ENCODE data around the gene SLC35A5.
A peak's percentile ranks its signal among the peaks of the same experiment; 100 is the strongest.

SLC35A5 gene

DNA sequence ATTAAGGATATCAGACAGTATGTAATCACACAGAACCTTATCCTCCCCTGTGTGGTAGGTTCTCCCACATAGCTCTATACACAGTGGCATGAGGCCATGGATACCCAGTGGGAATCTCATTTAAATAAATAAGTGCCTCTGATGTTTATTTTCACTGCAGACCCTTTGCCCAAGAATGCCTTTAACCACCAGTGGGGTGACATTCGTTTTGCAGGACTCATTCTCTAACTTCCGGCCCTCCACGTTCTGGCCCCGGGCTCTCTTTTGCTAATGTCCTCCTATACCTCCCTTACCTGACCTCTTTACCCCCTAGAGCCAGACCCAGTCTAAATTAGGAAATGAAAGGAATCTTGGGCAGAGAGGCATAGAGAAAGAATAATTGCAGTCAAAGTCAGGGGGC is 70.8 kb downstream of the SLC35A5 start:
- no peaks in the 10 kb centered on the region for H3K9me3 ChIP-seq
- no peaks in the 10 kb centered on the region for H3K36me3 ChIP-seq
- H3K4me3 ChIP-seq (ENCODE audit: low read depth, low read length), result no peak overlapping the region
- no peaks in the 10 kb centered on the region for H3K27me3 ChIP-seq
- peaks cover 32% of the 10 kb centered on the region for H3K4me1 ChIP-seq
- TF ChIP-seq CTCF (IDR thresholded peaks at IDR 0.05; ENCODE audit: low read depth, low read length), result no peak
- no peak for DNase-seq

DNA sequence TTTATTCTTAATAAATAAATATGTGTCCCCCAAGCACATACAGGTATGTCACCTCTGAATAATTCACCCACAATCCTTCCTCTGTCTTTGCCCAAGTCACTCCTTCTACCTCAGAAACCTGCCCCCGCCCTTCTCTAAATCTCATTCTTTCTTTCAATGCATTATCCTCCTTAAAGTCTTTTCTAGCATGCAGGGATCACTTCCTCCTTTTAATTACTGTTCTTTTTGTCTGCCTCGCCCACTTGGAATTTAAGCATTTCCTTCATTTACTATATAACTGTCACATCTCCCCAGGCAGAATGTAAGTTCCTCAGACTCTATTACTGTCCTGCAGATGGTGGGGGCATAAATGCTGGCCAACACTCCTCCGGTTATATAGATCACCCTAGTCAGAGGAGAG is 71.3 kb downstream of the SLC35A5 start:
- no peak overlapping the region for H3K4me3 ChIP-seq (ENCODE audit: low read depth, low read length)
- H3K27me3 ChIP-seq, result no peaks in the 10 kb centered on the region
- no peaks in the 10 kb centered on the region for H3K9me3 ChIP-seq
- no peak for TF ChIP-seq CTCF (IDR thresholded peaks at IDR 0.05; ENCODE audit: low read depth, low read length)
- H3K36me3 ChIP-seq, result no peaks in the 10 kb centered on the region
- no peak for DNase-seq
- H3K4me1 ChIP-seq, result peaks cover 32% of the 10 kb centered on the region

GRCh38 chr3:112633757-112634156 is 71.9 kb downstream of the SLC35A5 start:
- Histone ChIP-seq H3K9me3 (no peaks in the 10 kb centered on the region), H3K27me3 (no peaks in the 10 kb centered on the region), H3K36me3 (no peaks in the 10 kb centered on the region), H3K4me3 (ENCODE audit: low read depth, low read length) (no peak overlapping the region), H3K4me1 (peaks cover 31% of the 10 kb centered on the region)
- no peak for TF ChIP-seq CTCF (IDR thresholded peaks at IDR 0.05; ENCODE audit: low read depth, low read length)
- DNase-seq, result no peak

DNA sequence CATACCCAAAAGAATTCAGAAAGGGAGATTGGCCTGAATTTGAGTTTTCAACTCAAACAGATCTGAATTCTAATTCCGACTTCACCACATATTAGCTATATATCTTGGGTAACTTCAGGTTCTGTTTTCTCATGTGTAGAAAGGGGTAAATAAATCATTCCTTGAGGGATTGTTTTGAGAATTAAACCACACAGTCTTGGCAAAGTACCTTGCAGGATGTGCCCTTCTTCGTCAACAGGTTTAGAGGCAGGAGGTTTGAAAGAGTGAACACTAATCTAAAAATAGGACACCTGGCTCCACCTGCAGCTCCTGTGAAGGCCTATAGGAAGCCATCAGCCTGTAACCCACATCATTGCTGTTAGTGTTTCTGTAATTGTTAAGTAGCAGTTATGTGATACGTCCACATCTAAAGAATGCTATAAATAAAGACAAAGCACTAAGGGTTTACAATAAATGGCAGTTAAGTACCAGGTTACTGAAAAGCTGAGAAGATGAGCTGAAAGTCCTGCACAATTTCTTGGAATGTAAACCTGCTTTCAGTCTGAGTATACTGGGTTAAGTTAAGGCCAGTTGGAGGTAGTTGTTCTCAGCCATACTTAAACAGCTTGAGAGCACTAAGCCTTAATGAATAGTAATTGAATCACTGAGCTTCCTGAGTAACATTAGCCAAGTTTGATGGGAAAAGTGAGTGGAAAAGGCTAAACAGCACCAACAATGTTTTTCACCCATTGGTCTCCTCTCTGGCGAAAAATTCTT is 73.1 kb downstream of the SLC35A5 start:
- no peaks in the 10 kb centered on the region for H3K27me3 ChIP-seq
- no peaks in the 10 kb centered on the region for H3K36me3 ChIP-seq
- H3K4me1 ChIP-seq, result peaks cover 23% of the 10 kb centered on the region
- H3K9me3 ChIP-seq, result no peaks in the 10 kb centered on the region
- DNase-seq, result no peak
- no peak for TF ChIP-seq CTCF (IDR thresholded peaks at IDR 0.05; ENCODE audit: low read depth, low read length)
- peak overlapping the region; percentile 6; the same call in 1 of the 2 replicates for H3K4me3 ChIP-seq (ENCODE audit: low read depth, low read length)
